Subcutaneous abdominal adipose tissue (tissue), 5 donors: ENCODE results near the gene FBH1.
"Not testable (repeated sequence)": the region's sequence is repeated elsewhere in the genome, so short reads cannot be mapped to it uniquely, and the experiment has no call there.

Experiments used
- H3K27ac ChIP-seq: one replicate; pipeline ENCODE4 v1.7.0; 2013; ENCODE audit warnings: low read depth, mild to moderate bottlenecking, inconsistent platforms, low read length, moderate library complexity
- H3K27me3 ChIP-seq, 5 donors: one replicate each; pipeline ENCODE4 v1.7.0; 2013; ENCODE audit warnings: low read length in 5 of 5, inconsistent platforms in 1 of 5; ENCODE audit not compliant: control insufficient read depth in 5 of 5, insufficient read depth in 4 of 5
- H3K36me3 ChIP-seq, 5 donors: one replicate each; pipeline ENCODE4 v1.7.0; 2013; ENCODE audit warnings: low read length in 5 of 5; ENCODE audit not compliant: control insufficient read depth in 5 of 5, insufficient read depth in 5 of 5
- H3K4me1 ChIP-seq, 5 donors: one replicate each; pipeline ENCODE4 v1.7.0; 2013; ENCODE audit warnings: low read length in 5 of 5, mild to moderate bottlenecking in 3 of 5, moderate library complexity in 1 of 5; ENCODE audit not compliant: control insufficient read depth in 5 of 5, insufficient read depth in 5 of 5
- H3K4me3 ChIP-seq, 5 donors: one replicate each; pipeline ENCODE4 v1.7.0; 2013; ENCODE audit warnings: low read length in 5 of 5, low read depth in 1 of 5
- H3K9ac ChIP-seq, 5 donors: one replicate each; pipeline ENCODE4 v1.7.0; 2013; ENCODE audit warnings: low read length in 5 of 5, mild to moderate bottlenecking in 4 of 5, moderate library complexity in 3 of 5
- H3K9me3 ChIP-seq, 5 donors: one replicate each; pipeline ENCODE4 v1.7.0; 2013; ENCODE audit warnings: low read length in 5 of 5; ENCODE audit not compliant: control insufficient read depth in 5 of 5
- donor health status: healthy.
- donor health status: healthy.
- donor health status: healthy.
- donor health status: healthy.
- donor health status: healthy.

FBH1 gene

GRCh38 chr10:5889624-5890451, at the start of gene FBH1, which contains the start of gene ANKRD16:
TSS of gene FBH1 (plus strand) at chr10:5890243. CDS start at chr10:5890346, 103 bp downstream.
TSS of gene ANKRD16 (minus strand) at chr10:5889893. CDS start at chr10:5889354, 539 bp downstream.
- Histone ChIP-seq H3K4me3 (peak within 1 kb of the TSS; percentile 85 to 96 (median 88)), H3K36me3 (peaks cover 0 to 18% (median 13%) of the 10 kb centered on the region in 5 donors), H3K9me3 (no peaks in the 10 kb centered on the region), H3K4me1 (peaks cover 14 to 37% (median 34%) of the 10 kb centered on the region in 5 donors), H3K27me3 (no peaks in the 10 kb centered on the region), H3K27ac (peak within 1 kb of the TSS; percentile 62), H3K9ac (peak within 1 kb of the TSS; percentile 75 to 95 (median 86))

DNA sequence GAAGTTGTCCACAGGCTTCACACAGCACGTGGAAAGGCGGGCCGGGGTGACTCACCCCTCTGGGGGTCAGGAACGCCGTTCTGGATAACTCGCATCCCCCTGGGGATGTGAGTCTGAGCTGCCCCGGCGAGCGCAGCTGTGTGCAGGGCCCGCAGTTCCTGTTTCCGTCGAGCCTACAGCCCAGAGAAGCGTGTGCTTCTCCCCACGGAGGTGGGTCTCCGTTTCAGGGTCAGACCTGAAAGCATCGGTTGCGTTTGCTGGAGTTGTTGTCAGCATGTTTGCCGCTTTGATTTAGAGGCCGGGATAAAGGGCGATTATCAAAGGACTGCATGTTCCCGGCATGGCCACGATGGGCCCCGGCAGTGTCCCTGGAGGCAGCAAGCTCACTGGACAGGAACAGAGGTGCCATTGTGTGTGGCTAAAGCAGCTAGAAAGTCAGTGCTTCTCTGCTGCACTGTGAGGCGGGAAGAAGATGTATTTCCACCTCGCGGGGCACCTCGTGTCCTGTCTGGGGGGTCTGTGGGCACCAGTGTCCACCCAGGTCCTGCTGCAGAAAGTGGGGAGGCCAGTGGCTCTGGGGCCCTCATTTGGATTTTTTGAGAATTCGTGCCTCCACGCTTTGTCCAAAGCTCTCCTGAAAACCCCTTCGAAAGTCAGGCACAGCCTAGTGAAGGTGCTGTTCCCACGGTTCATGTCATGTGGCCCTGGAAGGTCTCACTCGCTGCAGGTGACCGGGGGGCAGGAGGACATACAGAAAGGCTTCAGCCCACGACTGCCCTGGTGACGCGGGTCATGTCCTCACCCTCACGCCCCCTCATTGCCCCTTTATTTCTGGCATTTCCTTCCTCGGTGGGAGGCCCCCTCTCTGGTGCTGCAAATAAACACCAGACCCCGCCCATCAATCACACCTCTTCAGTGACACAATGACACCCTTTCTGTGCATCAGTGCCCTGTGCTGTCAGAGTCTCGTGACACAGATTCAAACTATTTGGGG, 49.4 kb upstream of the FBH1 start:
- H3K36me3 ChIP-seq = no peaks in the 10 kb centered on the region
- no peak overlapping the region for H3K27ac ChIP-seq
- H3K27me3 ChIP-seq = peaks cover 0 to 5% (median 0%) of the 10 kb centered on the region in 5 donors
- no peaks in the 10 kb centered on the region for H3K9me3 ChIP-seq
- H3K4me3 ChIP-seq = peak overlapping the region in 4 of 5 donors; percentile 10 to 47 (median 38)
- H3K4me1 ChIP-seq = peaks cover 0 to 12% (median 9%) of the 10 kb centered on the region in 5 donors
- no peak overlapping the region for H3K9ac ChIP-seq

DNA sequence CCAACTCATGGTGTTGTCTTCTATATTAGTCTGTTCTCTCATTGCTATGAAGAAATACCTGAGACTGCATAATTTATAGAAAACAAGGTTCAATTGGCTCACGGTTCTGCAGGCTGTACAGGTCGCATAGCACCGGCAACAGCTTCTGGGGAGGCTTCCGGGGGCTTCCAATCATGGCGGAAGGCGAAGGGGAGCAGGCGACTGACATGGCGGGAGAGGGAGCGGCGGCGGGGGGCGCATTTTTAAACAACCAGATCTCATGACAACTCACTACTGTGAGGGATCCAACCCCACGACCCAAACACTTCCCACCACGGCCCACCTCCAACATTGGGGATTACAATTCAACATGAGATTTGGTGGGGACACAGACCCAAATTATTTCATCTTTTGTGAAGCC, 48.1 kb upstream of the FBH1 start:
- no peaks in the 10 kb centered on the region for H3K36me3 ChIP-seq
- no peaks in the 10 kb centered on the region for H3K9me3 ChIP-seq
- H3K9ac ChIP-seq = no peak overlapping the region
- H3K4me3 ChIP-seq = no peak overlapping the region
- H3K27me3 ChIP-seq = peaks cover 0 to 5% (median 0%) of the 10 kb centered on the region in 5 donors
- peaks cover 2 to 12% (median 9%) of the 10 kb centered on the region in 5 donors for H3K4me1 ChIP-seq
- H3K27ac ChIP-seq = no peak overlapping the region

- Histone ChIP-seq H3K4me3 (no peak overlapping the region), H3K9ac (no peak overlapping the region), H3K36me3 (no peaks in the 10 kb centered on the region), H3K27me3 (peaks cover 0 to 5% (median 0%) of the 10 kb centered on the region in 5 donors), H3K4me1 (peaks cover 2 to 12% (median 9%) of the 10 kb centered on the region in 5 donors), H3K9me3 (no peaks in the 10 kb centered on the region), H3K27ac (no peak overlapping the region)
These were observed 46.2 kb upstream of the FBH1 start for GRCh38 chr10:5843686-5844344.

DNA sequence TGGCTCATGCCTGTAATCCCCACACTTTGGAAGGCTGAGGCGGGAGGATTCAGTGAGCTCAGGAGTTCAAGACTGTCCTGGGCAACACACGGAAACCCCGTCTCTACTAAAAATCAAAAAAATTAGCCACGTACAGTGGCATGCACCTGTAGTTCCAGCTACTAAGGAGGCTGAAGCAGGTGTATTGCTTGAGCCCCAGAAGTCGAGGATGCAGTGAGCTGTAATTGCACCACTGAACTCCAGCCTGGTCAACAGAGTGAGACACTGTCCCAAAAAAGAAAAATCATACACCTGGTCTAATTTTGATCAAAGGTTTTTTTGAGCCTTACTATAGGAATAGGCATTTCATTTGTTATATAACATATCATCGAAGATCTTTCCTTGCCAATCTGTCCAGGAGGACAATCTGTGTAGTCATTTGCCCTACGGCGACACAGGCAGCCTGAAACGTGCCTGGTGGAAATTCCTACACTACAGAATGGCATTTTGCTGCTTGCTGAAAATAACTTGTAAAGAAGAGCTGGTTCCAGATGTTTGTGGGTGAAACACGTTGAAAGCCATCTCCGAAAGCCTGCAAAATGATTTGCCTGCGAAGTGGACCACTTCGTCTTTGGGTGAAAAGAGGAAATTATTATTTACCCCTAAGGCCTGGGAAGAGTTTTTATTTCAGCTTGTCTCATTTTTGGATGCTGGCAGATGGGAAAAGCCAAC, 45.5 kb upstream of the FBH1 start:
- H3K27ac ChIP-seq = no peak overlapping the region
- H3K4me1 ChIP-seq = peaks cover 2 to 12% (median 9%) of the 10 kb centered on the region in 5 donors
- peaks cover 0 to 5% (median 0%) of the 10 kb centered on the region in 5 donors for H3K27me3 ChIP-seq
- H3K36me3 ChIP-seq = no peaks in the 10 kb centered on the region
- no peaks in the 10 kb centered on the region for H3K9me3 ChIP-seq
- no peak overlapping the region for H3K9ac ChIP-seq
- no peak overlapping the region for H3K4me3 ChIP-seq

GRCh38 chr10:5846667-5847066, 43.4 kb upstream of the FBH1 start:
- peak overlapping the region; percentile 60 for H3K27ac ChIP-seq

GRCh38 chr10:5854131-5854475, 35.9 kb upstream of the FBH1 start:
- peaks cover 0 to 4% (median 2%) of the 10 kb centered on the region in 5 donors for H3K27me3 ChIP-seq
- peaks cover 0 to 2% (median 0%) of the 10 kb centered on the region in 5 donors for H3K4me1 ChIP-seq
- H3K36me3 ChIP-seq = no peaks in the 10 kb centered on the region
- no peak overlapping the region for H3K27ac ChIP-seq
- no peaks in the 10 kb centered on the region for H3K9me3 ChIP-seq
- no peak overlapping the region for H3K4me3 ChIP-seq
- no peak overlapping the region for H3K9ac ChIP-seq

More at GRCh38 chr10:5846667-5847066, 43.4 kb upstream of the FBH1 start:
- H3K36me3 ChIP-seq, H3K4me1 ChIP-seq, H3K9me3 ChIP-seq, H3K27me3 ChIP-seq, H3K4me3 ChIP-seq, H3K9ac ChIP-seq: not testable (repeated sequence)

DNA sequence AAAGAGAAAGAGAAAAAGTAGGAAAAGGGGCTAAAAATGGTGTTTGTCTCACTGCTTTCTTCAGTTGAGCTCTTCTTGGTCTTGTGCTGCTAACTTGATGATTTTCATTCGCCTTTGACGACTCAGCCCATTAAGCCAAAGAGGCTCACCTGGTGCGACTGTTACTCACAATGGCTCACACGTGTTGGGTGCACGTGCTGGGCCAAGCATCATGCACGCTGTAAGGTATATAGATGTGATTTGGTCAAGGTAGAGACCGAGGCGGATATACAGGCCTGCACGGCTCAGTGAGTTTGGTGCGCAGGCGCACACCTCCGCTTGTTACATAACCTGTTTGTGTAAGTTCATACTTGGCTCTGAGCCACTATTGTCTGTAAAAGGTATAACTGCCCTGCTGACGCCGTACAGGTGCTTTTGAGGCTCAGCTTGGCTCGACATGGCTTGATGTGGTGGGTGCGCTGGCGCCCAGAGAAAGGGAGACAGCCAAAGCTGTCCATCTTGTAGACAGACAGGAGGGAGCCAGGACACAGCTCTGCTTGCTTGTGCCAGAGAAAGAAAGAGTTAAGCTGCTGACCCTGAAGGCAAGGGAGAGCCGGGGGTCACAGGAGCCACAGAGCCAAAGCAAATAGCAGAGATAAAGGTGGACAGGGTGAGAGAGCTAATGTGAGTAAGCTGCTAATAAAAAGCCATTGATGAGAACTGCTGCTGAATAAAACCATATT, 33.9 kb upstream of the FBH1 start:
- Histone ChIP-seq H3K9me3 (no peaks in the 10 kb centered on the region), H3K27ac (no peak overlapping the region), H3K27me3 (peaks cover 0 to 4% (median 2%) of the 10 kb centered on the region in 5 donors)

DNA sequence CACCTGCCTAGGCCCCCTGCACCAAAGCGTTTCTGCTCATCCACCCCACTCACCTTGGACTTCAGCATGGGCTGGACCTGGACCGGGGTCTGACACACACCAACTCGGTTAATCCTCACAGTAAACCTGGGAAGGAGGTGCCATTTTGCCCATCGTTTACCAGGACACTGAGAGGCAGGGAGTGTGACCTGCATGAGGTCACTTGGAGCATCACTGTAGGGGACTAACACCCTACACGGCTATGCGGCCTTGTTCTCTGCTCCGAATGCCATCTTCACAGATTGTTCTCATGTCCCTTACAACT, 33.4 kb upstream of the FBH1 start:
- H3K9me3 ChIP-seq = no peaks in the 10 kb centered on the region
- peaks cover 0 to 2% (median 0%) of the 10 kb centered on the region in 5 donors for H3K4me1 ChIP-seq
- no peak overlapping the region for H3K27ac ChIP-seq
- H3K4me3 ChIP-seq = no peak overlapping the region
- peaks cover 0 to 4% (median 2%) of the 10 kb centered on the region in 5 donors for H3K27me3 ChIP-seq
- H3K9ac ChIP-seq = no peak overlapping the region
- no peaks in the 10 kb centered on the region for H3K36me3 ChIP-seq

More for the DNA sequence above, 33.9 kb upstream of the FBH1 start:
- H3K4me1 ChIP-seq = peaks cover 0 to 2% (median 0%) of the 10 kb centered on the region in 5 donors
- H3K4me3 ChIP-seq = no peak overlapping the region
- H3K36me3 ChIP-seq = no peaks in the 10 kb centered on the region
- H3K9ac ChIP-seq = no peak overlapping the region
